HEK293T (cell line): ENCODE results near the gene CDKN2B.
A peak's percentile ranks its signal among the peaks of the same experiment; 100 is the strongest.

Experiments
- CTCF ChIA-PET: fragments of 350-600 bp; formaldehyde crosslinking; extraction: SDS; loops from one replicate; lab custom pipeline; 2021; ENCODE audit warnings: antibody characterized with exemption, inconsistent platforms; lab: Yijun Ruan, JAX
- POLR2A ChIA-PET: fragments of 350-600 bp; formaldehyde crosslinking; extraction: SDS; loops from one replicate; lab custom pipeline; 2020; ENCODE audit warnings: antibody characterized with exemption, inconsistent platforms; lab: Yijun Ruan, JAX
- DNase-seq: peaks from one replicate; pipeline ENCODE4 v3.0.0; 2012; ENCODE audit warnings: mixed read lengths; ENCODE audit errors: extremely low spot score
- ARNT ChIP-seq: fragments of 450-650 bp; IDR thresholded peaks from 2 replicates; pipeline ENCODE4 v1.6.1; 2017; ENCODE audit warnings: mild to moderate bottlenecking
- BHLHE40 ChIP-seq: fragments of 450-650 bp; IDR thresholded peaks from 2 replicates; pipeline ENCODE4 v1.6.1; 2016; ENCODE audit warnings: mild to moderate bottlenecking, moderate library complexity, borderline replicate concordance
- CTBP1 ChIP-seq: fragments of 450-650 bp; IDR thresholded peaks from 2 replicates; pipeline ENCODE4 v1.6.1; 2016; ENCODE audit warnings: borderline replicate concordance
- ELF4 ChIP-seq: fragments of 450-650 bp; IDR thresholded peaks from 2 replicates; pipeline ENCODE4 v1.6.1; 2017; ENCODE audit warnings: antibody characterized with exemption
- FOXA1 ChIP-seq: fragments of 450-650 bp; IDR thresholded peaks from 2 replicates; pipeline ENCODE4 v1.6.1; 2016; ENCODE audit warnings: mild to moderate bottlenecking
- FOXK2 ChIP-seq: fragments of 450-650 bp; IDR thresholded peaks from 2 replicates; pipeline ENCODE4 v1.6.1; 2016; ENCODE audit warnings: mild to moderate bottlenecking
- FOXM1 ChIP-seq: fragments of 450-650 bp; IDR thresholded peaks from 2 replicates; pipeline ENCODE4 v1.6.1; 2017; ENCODE audit warnings: mild to moderate bottlenecking, borderline replicate concordance
- HDGF ChIP-seq: fragments of 450-650 bp; IDR thresholded peaks from 2 replicates; pipeline ENCODE4 v1.6.1; 2017; ENCODE audit warnings: antibody characterized with exemption, borderline replicate concordance
- L3MBTL2 ChIP-seq: fragments of 450-650 bp; conservative IDR thresholded peaks from 2 replicates; pipeline ENCODE4 v1.6.1; 2016; ENCODE audit warnings: mild to moderate bottlenecking
- LEF1 ChIP-seq: fragments of 450-650 bp; IDR thresholded peaks from 2 replicates; pipeline ENCODE4 v1.6.1; 2017; ENCODE audit warnings: mild to moderate bottlenecking, borderline replicate concordance
- NFRKB ChIP-seq: fragments of 450-650 bp; IDR thresholded peaks from 2 replicates; pipeline ENCODE4 v1.6.1; 2016; ENCODE audit warnings: mild to moderate bottlenecking, moderate library complexity
- PKNOX1 ChIP-seq: fragments of 450-650 bp; IDR thresholded peaks from 2 replicates; pipeline ENCODE4 v1.6.1; 2016
- SP1 ChIP-seq: fragments of 450-650 bp; IDR thresholded peaks from 2 replicates; pipeline ENCODE4 v1.6.1; 2017
- SUZ12 ChIP-seq: fragments of 450-650 bp; IDR thresholded peaks from 2 replicates; pipeline ENCODE4 v1.6.1; 2016; ENCODE audit warnings: mild to moderate bottlenecking
- TARDBP ChIP-seq: fragments of 450-650 bp; IDR thresholded peaks from 2 replicates; pipeline ENCODE4 v1.6.1; 2016
- ZNF384 ChIP-seq: fragments of 450-650 bp; IDR thresholded peaks from 2 replicates; pipeline ENCODE4 v1.6.1; 2016

CDKN2B gene

GRCh38 chr9:21998026-21998425 lies 11.1 kb downstream of the CDKN2B start:
- CTCF ChIA-PET, result no interaction called here
- no peak for DNase-seq
- POLR2A ChIA-PET, result interaction anchor here (1.3 kb wide), 1 partner anchor 11 kb away, joined by 4 read pairs; the partner anchor contains the start of gene CDKN2B
- no peak for TF ChIP-seq PKNOX1
- no peak for TF ChIP-seq SUZ12
- TF ChIP-seq HDGF, result no peak
- TF ChIP-seq ELF4, result no peak
- no peak for TF ChIP-seq FOXK2
- no peak for TF ChIP-seq CTBP1
- no peak for TF ChIP-seq NFRKB
- no peak for TF ChIP-seq BHLHE40
- TF ChIP-seq LEF1, result no peak
- TF ChIP-seq SP1, result no peak
- no peak for TF ChIP-seq ZNF384
- no peak for TF ChIP-seq TARDBP
- no peak for TF ChIP-seq FOXM1
- no peak for TF ChIP-seq FOXA1
- TF ChIP-seq L3MBTL2, result no peak

GRCh38 chr9:21997480-21997879 lies 11.6 kb downstream of the CDKN2B start:
- TF ChIP-seq L3MBTL2, result no peak
- TF ChIP-seq LEF1, result no peak
- no peak for TF ChIP-seq SP1
- no peak for TF ChIP-seq CTBP1
- no peak for TF ChIP-seq ZNF384
- no peak for TF ChIP-seq ARNT
- no peak for TF ChIP-seq ELF4
- no peak for TF ChIP-seq NFRKB
- TF ChIP-seq PKNOX1, result no peak
- no peak for TF ChIP-seq TARDBP
- TF ChIP-seq FOXM1, result no peak
- TF ChIP-seq SUZ12, result no peak
- ChIA-PET CTCF (no interaction called here), POLR2A (interaction anchor here (0.7 to 1.3 kb wide), 2 partner anchors 12 to 131 kb away, joined by 3 to 4 read pairs; partner anchors contain the start of gene CDKN2B)
- no peak for DNase-seq

GRCh38 chr9:21996858-21997257 lies 12.2 kb downstream of the CDKN2B start:
- CTCF ChIA-PET, result interaction anchor here (1.2 kb wide), 1 partner anchor 11 kb away, joined by 6 read pairs; no protein-coding TSS in a partner anchor
- TF ChIP-seq FOXA1, result no peak
- TF ChIP-seq FOXM1, result no peak
- no peak for TF ChIP-seq SP1
- no peak for TF ChIP-seq NFRKB
- no peak for TF ChIP-seq TARDBP
- TF ChIP-seq ELF4, result no peak
- TF ChIP-seq ARNT, result no peak
- TF ChIP-seq PKNOX1, result no peak
- TF ChIP-seq SUZ12, result no peak
- TF ChIP-seq BHLHE40, result no peak
- TF ChIP-seq CTBP1, result no peak
- TF ChIP-seq LEF1, result no peak
- TF ChIP-seq FOXK2, result no peak
- TF ChIP-seq L3MBTL2, result no peak
- no peak for TF ChIP-seq HDGF
- TF ChIP-seq ZNF384, result no peak
- DNase-seq, result no peak
- POLR2A ChIA-PET, result interaction anchor here (0.6 to 3.7 kb wide), 5 partner anchors 11 to 247 kb away, joined by 3 to 24 read pairs (median 3); partner anchors contain the start of gene CDKN2B

GRCh38 chr9:21996438-21996837 lies 12.7 kb downstream of the CDKN2B start:
- ChIA-PET POLR2A (interaction anchor here (0.6 to 3.7 kb wide), 6 partner anchors 12 to 247 kb away, joined by 3 to 24 read pairs (median 3); partner anchors contain the start of gene CDKN2B), CTCF (interaction anchor here (0.5 to 1.2 kb wide), 2 partner anchors 11 to 1997 kb away, joined by 3 to 6 read pairs; no protein-coding TSS in a partner anchor)
- peak; percentile 40 for DNase-seq
- TF ChIP-seq CTBP1 (no peak), ARNT (no peak), FOXA1 (no peak), BHLHE40 (no peak), FOXK2 (no peak), TARDBP (no peak), SUZ12 (no peak), L3MBTL2 (no peak), HDGF (no peak), NFRKB (no peak)

GRCh38 chr9:21995666-21996398 lies 13.3 kb downstream of the CDKN2B start:
- TF ChIP-seq ARNT (no peak), FOXA1 (no peak), L3MBTL2 (peak; percentile 81)
- ChIA-PET CTCF (interaction anchor here (0.5 to 1.2 kb wide), 2 partner anchors 12 to 1998 kb away, joined by 3 to 6 read pairs; no protein-coding TSS in a partner anchor), POLR2A (interaction anchor here (0.6 to 3.7 kb wide), 5 partner anchors 12 to 248 kb away, joined by 3 to 24 read pairs (median 3); partner anchors contain the start of gene CDKN2B)
- no peak for DNase-seq
